Stimulated activated CD4-positive, alpha-beta T cell treated with anti-CD3 and anti-CD28 coated beads, Interleukin-1b, Interleukin-23, amount 100 ng/mL, for 24 hours (primary cell): Measurements from ENCODE around the gene GLP1R.

Experiments
- DNase-seq, 4 experiments: peaks; one replicate each; pipeline ENCODE4 v3.0.0-alpha.2; 2020; ENCODE audit warnings: low read depth in 4 of 4, low spot score in 1 of 4

GLP1R gene

DNA sequence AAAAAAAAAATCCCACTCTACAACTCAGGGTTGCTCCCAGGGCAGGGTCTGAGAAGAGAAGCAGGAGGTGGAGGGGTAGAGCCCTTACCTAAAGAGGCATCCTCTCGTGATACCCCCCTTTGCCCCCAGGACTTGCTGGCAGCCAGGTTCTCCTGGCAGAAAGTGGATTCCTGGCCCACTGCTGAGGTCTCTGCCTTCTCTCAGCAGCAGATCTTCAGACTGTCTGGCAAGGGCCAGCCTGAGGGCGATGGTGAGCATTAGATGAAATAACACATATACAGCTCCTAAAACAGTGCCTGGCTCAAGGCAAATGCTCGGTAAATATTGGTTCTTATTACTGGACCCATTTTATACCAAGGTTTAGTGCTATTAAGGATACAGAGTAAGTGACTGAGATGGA, 4.8 kb upstream of the GLP1R start:
- no peak for DNase-seq

DNA sequence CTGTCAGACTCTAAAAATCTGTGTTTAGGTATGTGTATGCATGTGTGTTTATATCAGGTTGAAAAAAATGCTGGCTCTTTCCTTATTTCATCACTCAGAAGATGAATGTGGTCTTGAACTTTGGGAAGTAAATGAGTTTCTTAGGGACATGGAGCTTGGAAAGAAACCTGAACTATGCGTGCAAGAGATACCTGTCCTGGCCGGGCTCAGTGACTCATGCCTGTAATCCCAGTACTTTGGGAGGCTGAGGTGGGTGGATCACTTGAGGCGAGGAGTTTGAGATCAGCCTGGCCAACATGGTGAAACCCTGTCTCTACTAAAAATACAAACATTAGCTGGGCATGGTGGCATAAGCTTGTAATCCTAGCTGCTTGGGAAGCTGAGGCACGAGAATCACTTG, 4.4 kb upstream of the GLP1R start:
- no peak for DNase-seq

DNA sequence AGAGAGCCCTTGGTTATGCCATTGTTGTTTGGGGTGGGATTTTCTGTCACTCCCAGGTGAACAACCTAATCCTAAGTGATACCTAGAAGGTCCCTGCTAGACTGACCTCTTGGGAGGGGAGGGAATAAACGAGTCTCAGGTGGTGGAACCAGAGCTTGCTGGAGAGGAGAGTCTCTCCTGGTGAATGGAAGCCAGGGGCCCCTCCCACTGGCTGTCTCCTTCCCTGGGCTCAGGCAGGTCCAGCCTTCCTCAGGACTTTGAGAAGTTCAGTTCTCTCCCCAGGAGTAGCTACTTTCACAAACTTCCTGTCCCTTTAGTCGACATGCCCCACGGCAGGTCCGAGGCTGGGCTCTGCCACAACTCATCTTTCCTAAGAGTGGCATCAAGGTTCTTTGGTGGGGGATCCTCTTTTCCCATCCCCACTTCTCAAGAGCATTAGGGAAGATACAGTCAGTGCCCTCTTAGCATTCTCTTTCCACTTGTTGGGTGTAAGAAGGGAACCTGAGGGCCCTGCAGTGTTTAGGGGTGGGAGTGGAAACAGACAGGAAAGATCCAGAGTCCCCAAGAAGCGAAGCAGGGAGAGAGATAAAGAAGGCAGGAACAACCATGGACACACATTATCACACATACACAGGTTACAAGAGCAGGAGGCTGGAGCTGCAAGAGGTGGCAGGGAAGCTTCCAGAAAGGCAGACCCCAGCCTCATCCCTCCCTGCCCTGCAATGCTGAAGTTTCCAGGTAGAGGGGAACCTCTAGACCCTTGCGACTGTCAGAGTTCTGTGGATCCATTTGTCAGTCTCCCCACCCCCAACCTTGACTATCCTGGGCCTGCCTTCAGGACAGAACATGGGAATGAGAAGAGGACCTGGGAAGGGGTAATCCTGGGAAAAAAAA, 900 bp upstream of the GLP1R start:
- no peak for DNase-seq

DNA sequence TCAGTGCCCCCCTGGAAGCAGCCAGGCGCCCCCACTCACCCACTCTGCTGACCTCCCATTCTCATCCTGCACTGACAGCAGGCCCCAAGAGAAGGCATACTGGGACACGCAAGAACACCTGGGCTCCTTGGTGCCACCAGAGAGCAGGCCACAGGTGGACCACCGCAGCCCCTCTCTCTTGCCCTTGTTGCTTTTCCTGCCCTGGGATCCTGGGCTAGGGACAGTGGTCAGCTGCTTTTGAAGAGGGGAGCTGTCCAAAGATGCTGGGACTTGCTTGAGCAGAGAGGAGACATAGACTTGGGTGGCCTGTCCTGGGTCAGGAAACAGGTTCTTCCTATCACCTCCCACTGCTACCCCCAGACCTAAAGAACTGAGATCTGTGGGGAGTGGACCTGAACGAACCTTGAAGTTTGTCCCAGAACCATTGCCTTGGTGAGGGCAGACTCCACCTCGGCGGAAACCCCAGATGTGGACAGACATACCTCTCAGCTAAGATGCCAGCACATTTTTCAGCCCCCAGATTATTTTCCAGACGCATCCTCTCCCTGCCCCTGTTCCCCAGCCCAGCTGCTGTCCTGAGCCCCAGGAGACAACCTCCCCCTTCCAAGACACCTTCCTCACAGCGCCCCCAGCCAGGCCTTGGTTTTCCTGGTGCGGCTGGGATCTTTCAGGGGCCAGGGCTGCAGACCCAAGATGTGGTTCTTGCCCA, 1.1 kb downstream of the GLP1R start:
- DNase-seq: no peak

DNA sequence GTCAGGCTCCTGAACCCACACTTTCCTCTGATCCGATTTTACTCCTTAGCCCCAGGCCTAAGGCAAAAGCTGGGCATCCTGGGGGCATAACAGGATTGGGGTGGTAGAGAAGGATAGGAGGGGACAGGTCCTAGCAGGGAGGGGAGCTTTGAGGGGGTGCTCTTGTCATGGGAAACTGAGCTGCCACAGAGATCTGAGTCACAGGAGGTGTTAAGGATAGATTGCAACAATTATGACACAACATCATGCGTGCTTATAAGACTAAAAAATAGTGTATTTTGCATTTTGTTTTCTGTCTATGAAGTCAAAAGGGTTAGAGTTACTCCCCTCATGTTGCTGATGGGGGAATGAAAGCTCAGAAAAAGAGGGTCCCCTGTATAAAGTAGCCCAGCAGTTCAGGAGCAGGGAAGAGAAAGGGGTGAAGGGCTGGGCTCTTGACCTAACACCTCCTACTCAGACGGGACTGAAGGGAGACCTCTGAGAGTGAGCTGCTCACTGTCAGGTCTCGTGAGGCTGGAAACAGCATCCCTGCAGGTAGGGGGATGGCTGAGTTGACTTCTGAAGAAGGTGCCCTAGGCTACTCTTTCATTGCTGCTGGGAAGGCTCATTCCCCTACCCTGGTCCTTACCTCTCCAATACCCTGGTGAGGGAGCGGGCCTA, 2.0 kb downstream of the GLP1R start:
- DNase-seq: no peak

DNA sequence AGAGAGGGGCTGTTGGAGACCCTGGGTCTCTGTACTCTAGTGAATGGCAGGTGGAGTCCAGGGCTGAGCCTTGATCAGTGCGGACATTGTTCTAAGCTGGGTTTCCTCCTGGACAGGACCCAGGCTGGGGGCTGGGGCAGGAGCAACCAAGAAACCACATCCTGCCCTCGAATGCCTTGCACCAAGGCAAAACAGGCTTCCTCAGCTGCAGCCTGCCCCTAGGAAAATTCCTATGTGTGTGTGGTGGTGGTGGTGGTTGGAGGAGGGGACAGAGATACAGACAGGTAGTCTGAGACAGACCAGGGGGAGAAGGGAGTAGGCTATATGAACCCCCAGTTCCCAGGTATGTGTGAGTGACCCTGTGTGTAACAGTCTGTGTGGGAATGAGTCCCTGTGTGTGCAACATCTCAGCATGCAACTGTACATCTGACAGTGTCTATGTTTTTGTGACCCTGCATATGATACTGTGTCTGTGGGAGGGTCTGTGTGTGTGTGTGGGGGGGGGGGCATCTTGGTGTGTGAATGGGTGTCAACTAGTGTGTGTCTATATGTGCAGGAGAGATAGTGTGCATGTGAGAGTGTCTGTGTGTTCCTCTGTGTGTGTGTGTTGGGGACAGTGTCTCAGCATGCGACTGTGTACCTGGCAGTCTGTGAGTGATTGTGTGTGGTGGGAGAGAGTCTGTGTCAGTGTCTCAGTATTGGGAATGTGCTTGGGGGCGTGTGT, 3.0 kb downstream of the GLP1R start:
- DNase-seq: no peak

DNA sequence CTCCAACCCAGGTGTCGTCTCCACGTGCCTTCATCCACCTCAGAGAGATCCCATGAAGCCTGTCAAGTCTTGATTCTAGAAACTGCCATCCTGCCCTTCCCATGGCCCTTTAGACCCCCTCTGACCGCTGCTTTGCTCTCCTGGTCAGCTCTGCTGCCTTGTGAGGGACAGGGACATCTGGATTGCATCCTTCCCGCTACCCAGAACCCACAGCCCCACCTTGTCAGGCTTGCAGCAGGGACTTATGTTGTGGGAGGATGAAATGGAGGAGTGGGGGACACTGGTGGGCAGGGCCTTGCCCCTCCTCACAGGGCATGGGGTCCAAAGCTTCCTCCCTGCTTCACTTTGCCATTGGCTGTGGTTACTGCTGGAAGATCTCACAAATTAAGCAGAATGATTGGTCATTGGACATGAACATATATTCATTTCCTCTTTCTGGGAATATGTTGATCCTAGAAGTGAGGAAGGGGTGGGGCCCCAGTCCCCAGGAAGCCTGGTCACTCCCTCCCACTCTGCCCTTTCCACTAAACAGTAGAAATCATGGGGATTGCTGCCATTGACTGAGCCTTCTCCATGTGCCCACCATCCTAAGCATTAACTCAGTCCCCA, 4.5 kb downstream of the GLP1R start:
- no peak for DNase-seq

DNA sequence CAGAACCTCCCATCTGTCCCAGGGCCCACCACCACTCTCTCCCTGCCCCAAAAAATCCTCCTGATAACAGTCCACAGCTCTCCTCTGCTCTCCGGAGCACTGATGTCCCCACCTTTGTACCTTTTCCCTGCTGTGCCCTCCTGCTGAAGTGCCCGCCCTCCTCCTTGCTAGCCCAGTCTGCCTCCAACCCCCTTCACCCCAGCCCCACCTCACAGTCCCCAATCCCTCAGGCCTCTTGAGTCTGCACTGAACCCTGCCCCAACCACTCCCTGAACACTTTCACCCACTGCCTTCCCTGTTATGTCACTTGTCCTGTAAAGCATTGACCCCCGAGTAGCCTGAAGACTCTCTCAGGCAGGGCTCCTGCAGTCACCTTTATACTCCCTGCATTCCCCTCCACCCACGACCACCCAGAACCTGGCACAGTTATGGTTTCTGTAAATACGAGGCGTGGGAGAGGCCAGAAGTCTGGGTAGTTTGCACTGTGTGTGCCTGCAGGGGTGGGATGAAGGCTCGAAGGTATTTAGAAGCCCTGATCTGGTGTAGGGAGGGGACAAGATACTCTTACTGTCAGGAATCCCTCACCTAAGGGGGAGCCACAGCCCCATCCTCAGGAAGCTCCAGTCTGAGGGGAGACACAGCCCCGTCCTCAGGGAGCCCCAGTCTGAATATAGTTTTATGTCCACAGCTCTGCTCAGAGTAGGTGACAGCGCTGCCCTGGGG, 5.4 kb downstream of the GLP1R start:
- DNase-seq: no peak

DNA sequence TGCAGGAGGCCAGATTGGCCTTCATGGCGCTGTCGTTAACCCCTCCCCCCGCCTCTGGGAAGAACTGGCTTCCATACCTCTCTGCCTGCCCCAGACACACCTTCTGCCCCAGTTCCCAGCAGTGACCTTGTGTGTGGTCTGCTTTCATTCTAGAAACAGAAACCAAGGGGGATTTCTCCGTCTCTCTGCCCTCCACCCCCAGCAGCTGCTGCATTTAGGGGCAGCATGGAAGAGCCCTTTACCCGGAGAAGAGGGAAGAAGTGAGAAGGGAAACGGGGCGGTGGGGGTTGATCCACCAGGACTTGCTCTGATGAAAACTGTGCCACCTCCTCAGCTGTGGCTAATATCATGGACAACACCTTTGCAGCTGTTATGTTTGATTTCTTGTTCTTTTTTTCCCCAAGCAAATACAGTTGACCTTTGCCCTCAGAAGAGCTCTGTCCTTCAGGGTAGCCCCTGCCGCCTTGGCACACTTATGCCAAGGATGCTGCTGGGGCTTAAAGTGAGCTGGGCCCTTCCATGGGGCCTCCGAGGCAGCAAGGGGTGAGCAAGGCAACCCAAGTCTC, 6.1 kb downstream of the GLP1R start:
- DNase-seq: no peak

DNA sequence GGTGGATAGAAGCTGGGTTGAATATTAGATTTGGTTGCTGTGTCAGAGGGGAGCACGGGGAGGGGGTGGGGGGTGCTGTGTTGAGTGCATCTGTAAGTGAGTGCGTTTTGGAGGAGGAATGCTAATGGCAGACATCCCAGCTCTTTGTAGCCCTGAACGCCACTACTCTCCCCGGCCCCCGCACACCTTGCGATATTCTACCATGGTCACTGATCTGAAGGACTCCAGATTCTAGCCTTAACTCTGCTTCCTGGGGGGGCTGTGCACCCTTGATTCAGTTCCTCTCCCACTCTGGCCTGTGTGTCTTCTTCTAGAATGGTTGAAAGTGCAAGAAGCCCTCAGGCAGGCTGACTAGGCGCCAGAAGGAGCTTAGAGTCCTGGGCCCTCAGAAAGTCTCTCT, 7.1 kb downstream of the GLP1R start:
- DNase-seq: no peak

DNA sequence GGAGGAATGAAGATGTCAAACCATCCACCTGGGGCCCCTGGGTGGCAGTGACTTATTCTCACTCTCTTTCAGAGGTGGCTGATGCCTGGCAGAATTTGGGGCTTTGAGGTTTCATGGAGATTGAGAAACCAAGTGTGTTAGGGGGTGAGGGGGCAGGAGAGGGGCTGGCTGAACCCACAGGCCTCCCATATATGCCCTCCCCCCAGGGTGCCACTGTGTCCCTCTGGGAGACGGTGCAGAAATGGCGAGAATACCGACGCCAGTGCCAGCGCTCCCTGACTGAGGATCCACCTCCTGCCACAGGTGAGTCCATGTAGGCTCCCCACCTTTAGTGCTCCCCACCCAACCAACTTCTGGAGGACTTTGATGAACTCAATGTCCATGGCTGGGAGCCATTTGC, 7.6 kb downstream of the GLP1R start:
- no peak for DNase-seq

DNA sequence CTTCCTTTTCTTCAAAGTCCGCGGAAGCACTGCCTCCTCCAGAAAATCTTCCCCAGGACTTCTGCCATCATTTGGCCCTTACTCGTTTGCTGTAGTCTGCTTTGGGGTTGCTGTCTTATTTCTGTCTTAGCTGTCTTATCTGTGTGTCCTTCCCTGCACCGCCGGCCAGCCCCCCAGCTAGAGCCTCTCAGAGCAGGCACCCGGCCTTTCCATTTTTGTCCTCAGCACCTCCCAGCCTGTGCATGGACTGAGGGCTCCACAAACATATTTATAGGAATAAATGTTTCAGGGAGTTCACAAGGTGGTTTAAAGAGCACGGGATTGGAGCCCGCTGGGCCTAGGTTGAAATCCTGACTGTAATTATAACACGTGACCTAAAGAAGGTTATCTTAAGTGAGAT, 8.1 kb downstream of the GLP1R start:
- no peak for DNase-seq

DNA sequence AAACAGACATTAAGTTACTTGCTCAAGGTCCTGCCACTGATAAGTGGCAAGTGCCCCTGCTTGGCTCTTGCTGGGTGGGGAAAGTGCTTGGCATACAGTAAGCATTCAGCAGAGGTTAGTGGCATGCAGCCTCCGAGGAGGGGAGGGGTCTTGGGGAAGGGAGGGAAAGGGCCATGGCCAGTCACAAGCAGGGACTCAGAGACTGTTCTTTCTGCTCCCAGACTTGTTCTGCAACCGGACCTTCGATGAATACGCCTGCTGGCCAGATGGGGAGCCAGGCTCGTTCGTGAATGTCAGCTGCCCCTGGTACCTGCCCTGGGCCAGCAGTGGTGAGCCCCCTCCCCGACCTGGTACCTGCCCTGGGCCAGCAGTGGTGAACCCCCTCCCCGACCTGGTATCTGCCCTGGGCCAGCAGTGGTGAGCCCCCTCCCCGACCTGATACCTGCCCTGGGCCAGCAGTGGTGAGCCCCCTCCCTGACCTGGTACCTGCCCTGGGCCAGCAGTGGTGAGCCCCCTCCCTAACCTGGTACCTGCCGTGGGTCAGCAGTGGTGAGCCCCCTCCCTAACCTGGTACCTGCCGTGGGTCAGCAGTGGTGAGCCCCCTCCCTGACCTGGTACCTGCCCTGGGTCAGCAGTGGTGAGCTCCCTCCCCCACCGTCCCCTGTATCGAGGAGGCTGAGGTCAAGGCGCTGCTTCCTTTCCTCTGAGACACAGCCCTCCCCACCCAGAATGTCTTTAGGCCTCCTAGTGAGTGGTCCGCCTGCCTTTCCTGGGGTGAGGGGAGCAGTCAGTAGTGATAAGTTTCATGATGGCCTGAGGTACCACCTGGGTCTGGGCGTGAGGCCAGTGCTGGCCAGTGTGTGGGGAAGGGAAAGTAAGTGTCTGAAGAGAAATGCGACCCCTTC, 8.9 kb downstream of the GLP1R start:
- no peak for DNase-seq

DNA sequence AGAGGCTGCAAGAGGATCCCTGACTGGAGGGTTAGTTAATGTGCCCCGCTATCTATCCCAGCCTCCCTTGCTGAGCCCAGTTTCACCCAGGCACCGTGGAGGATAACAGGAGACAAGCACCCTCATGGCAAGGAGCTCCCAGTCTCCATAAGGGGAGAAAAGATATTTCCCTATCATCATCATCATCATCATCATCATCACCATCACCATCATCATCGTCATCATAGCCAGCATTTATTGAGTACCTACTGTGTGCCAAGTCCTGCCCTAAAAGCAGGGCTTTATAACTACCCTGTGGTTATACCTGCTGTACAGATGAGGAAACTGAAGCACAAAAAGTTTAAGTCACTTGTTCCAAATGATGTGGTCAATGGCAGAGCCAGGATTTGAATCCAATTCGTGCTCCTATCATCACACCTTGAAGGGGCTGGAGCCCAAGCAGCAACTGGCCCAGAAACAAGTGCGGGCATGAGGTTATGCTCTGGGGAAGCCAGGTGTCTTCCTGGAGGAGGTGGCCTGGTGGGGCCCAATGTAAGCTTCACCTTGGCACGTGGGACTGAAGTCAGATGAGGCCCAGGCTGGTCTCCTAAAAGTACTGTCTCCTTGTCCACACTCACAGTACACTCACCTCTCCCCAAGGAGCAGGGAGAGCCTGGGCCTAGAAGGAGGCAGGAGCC, 10.0 kb downstream of the GLP1R start:
- no peak for DNase-seq

DNA sequence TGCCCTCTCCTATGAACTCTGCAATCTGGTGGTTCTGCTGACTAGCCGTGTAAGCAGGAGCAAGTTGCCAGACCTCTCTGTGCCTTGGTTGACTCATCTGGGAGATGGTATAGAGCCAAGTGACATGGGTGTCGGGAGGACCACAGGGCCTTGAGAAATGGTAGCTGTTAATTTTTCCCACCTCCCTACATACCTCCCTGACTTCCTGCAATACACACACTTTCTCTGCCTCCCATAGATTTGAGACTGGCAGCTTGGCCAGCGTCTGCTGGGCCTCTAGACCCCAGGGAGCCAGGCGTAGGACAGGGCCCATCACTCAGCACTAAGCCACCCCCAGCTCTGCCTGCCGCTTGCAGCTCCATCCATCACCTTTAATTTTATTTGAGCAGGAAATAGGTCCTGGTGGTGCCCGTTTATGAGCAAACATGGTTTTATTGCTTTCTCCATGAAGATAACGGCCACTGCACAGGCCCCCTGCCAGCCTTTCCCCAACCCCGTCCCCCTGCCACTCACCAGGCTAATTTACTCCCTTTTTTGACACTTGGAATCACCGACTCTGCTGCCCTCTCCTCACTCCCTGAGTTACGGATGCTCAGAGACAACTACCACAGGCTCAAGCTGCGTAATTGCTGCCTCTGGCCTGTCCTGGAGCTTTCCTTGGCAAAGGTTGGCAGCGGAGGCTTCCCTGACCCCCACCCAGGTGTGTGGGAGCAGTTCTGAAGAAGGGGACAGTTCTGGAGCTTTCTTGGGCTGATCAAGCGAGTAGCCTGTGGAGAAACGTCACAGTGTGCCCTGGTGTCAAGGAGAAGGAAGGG, 11.1 kb downstream of the GLP1R start:
- no peak for DNase-seq

DNA sequence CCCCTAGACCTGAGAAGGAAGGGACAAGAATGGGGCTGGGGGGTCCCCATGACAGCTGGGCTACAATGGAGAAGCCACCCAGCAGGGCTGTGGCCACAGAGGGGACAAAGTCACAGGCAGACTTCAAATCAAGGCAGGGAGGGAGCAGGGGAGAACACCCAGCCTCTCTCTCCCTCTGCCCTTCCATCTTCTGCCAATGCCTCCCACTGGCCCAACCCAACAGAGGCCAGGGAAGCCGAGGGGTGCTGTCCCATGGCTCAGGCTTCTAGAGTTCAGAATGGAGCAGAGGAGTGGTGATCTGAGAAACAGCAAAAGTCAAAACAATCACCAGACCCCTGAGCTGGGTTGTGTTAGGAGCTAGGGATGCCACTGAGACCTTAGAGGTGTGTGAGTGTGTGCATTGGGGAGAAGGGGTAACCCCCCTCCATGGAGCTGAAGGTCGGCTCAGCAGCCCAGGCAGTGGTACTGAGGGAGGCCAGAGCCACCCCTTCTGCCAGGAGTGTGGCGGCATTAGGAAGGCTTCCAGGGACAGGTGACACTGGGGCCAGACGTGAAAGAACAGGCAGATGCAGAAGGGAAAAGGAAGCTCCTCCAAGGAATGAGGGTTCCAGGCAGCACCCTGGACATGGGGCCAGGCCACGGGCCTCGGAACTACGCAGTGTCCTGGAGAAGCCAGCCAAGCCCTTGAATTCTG, 12.0 kb downstream of the GLP1R start:
- no peak for DNase-seq

DNA sequence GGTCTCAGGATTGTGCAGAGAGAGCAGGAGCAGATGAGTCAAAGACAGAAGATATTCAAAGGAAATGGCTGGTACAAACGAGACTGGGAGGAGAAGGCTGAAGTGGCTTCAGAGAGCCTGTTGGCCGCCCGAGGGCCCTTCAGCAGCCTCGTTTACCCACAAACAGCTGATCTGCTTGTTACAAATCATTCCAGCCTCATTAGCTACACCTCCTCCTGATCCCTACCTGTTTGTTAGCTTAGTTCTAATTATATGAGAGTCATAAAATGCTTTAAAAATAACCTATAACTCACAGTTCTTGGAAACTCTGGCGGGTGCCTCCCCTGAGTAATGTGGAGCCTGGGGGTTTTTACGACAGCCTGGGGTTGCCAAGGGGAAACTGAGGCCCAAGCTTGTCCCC, 12.6 kb downstream of the GLP1R start:
- no peak for DNase-seq
